Loucy (cell line): ENCODE results near the gene SDHAF2.

Source experiments
- H2AFZ ChIP-seq: fragments of 200-600 bp; sonication (generic); 2 replicates; pipeline ENCODE4 v1.6.0; 2016; ENCODE audit warnings: antibody characterized with exemption, mild to moderate bottlenecking, low read length, moderate library complexity
- H3F3A ChIP-seq: fragments of 200-600 bp; 2 replicates; pipeline ENCODE4 v1.6.0; 2016; ENCODE audit warnings: antibody characterized with exemption, low read depth, mild to moderate bottlenecking
- H3K27me3 ChIP-seq: fragments of 200-600 bp; sonication (generic); 2 replicates; pipeline ENCODE4 v1.6.1; 2014; ENCODE audit warnings: low read length, mild to moderate bottlenecking; ENCODE audit not compliant: insufficient read depth, poor library complexity, severe bottlenecking
- H3K36me3 ChIP-seq: fragments of 200-600 bp; sonication (generic); 2 replicates; pipeline ENCODE4 v1.6.1; 2016; ENCODE audit warnings: low read length; ENCODE audit not compliant: insufficient read depth
- H3K4me1 ChIP-seq: fragments of 200-600 bp; sonication (generic); 2 replicates; pipeline ENCODE4 v1.5.1; 2014; ENCODE audit warnings: low read length, mild to moderate bottlenecking; ENCODE audit not compliant: insufficient read depth, poor library complexity, severe bottlenecking
- H3K4me2 ChIP-seq: fragments of 200-600 bp; sonication (generic); 2 replicates; pipeline ENCODE4 v1.6.0; 2014; ENCODE audit warnings: antibody characterized with exemption, low read length, low read depth, mild to moderate bottlenecking; ENCODE audit not compliant: poor library complexity, severe bottlenecking
- H3K4me3 ChIP-seq: fragments of 200-600 bp; sonication (generic); 2 replicates; pipeline ENCODE4 v1.5.1; 2014; ENCODE audit warnings: low read length, mild to moderate bottlenecking, mixed read lengths; ENCODE audit not compliant: poor library complexity, severe bottlenecking
- H3K79me2 ChIP-seq: fragments of 200-600 bp; sonication (generic); 2 replicates; pipeline ENCODE4 v1.6.1; 2014; ENCODE audit warnings: low read length; ENCODE audit not compliant: insufficient read depth
- H3K9ac ChIP-seq: fragments of 200-600 bp; sonication (generic); 2 replicates; pipeline ENCODE4 v1.6.0; 2014; ENCODE audit warnings: mild to moderate bottlenecking, low read depth, low read length, moderate library complexity; ENCODE audit not compliant: poor library complexity, severe bottlenecking
- H3K9me2 ChIP-seq: fragments of 200-600 bp; sonication (generic); replicated peaks from 2 replicates; pipeline ENCODE4 v1.6.1; 2016; ENCODE audit warnings: low read depth, low read length, mixed read lengths
- H3K9me3 ChIP-seq: fragments of 200-600 bp; sonication (generic); 2 replicates; pipeline ENCODE4 v1.6.1; 2014; ENCODE audit warnings: mild to moderate bottlenecking, antibody characterized with exemption, low read length, low read depth; ENCODE audit not compliant: insufficient read depth
- H4K20me1 ChIP-seq: fragments of 200-600 bp; sonication (generic); 2 replicates; pipeline ENCODE4 v1.6.0; 2014; ENCODE audit warnings: antibody characterized with exemption, low read length, mild to moderate bottlenecking; ENCODE audit not compliant: insufficient read depth, poor library complexity, severe bottlenecking
- EZH2phosphoT487 ChIP-seq: fragments of 200-600 bp; IDR thresholded peaks from 2 replicates; pipeline ENCODE4 v1.6.1; 2018; ENCODE audit warnings: antibody characterized with exemption, mild to moderate bottlenecking, moderate library complexity, borderline replicate concordance
- TF ChIP-seq, protein P1 (sequence below): fragments of 200-600 bp; sonication (generic); conservative IDR thresholded peaks from 2 replicates; pipeline ENCODE4 v1.5.1; 2014; ENCODE audit warnings: mild to moderate bottlenecking, antibody characterized with exemption, low read length

SDHAF2 gene

DNA sequence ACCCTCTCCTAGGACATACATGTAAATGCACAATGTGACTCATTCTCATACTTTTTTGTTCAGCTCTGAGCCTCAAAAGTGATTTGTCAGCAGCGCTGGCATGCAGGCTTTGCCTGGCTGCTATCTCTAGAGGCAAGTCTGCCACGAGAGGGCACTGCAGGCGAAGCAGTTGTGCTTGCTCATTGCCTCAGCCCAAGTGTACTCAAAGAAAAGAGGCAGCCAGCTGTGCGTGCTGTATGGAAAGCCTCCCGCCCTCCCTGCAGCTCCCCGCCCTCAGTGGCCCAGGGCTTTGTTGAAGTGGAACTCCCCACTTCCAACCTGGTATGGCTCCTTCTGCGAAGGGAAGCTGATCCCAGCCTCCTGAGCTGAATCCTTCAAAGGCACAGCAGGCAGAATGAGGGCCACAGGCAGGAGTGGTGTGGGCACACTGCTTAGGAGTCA lies 16.3 kb downstream of the SDHAF2 start:
- no peak overlapping the region for H3K9ac ChIP-seq
- H3K4me2 ChIP-seq, result no peak overlapping the region

DNA sequence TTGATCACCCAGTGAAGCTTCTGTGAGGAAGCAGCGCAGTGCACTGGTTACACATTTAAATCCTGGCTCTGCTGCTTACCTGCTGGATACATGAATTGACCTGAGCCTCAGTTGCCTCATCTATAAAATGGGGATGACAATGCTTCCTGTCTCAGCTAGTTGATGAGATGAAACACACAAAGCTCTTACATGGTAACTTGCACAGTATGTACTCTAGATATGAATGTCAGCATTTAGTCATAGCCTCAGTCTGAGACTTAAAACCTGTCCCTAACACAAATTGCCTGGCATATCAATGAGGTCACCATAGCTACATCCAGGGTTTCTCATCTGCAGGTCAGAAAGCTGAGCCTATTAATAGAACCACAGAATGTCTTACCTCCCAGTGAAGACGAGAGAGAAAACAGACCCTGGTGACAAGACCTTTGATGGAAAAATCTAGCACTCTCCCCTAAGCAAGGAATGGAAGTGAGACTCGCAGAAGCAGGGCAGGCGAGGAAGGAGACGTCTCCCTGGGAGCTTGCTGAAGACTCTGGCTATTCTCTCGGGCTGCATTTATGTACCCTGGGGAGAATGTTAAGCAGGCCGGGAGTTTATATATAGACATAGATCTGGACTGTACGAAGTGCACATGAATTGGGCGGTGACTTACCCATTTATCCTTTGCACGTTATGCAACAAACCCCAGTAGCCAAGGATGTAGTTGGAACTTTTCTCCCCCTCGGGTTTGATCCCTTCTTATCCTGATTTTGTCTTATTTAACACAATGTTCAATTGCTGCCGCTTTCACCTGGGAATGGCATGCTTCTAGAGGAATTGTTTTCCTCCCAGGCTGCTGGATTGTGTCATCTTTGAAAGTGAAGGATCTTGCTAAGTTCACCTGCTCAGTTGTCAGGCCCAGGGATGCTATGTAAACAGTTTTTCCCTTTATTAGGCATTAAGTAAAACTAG lies 18.0 kb downstream of the SDHAF2 start:
- Histone ChIP-seq H3K4me2 (no peak overlapping the region), H3K9me2 (no peaks in the 10 kb centered on the region), H3K4me1 (no peaks in the 10 kb centered on the region), H3K27me3 (no peaks in the 10 kb centered on the region), H3K9ac (no peak overlapping the region), H3F3A (peaks cover 4% of the 10 kb centered on the region; the same call in 1 of the 2 replicates), H3K9me3 (no peaks in the 10 kb centered on the region), H2AFZ (no peak overlapping the region), H3K36me3 (peaks cover 66% of the 10 kb centered on the region; the same call in 1 of the 2 replicates), H4K20me1 (peaks cover under 1% of the 10 kb centered on the region), H3K4me3 (no peak overlapping the region), H3K79me2 (peaks cover 12% of the 10 kb centered on the region; the same call in 1 of the 2 replicates)
- TF ChIP-seq, protein P1, sequence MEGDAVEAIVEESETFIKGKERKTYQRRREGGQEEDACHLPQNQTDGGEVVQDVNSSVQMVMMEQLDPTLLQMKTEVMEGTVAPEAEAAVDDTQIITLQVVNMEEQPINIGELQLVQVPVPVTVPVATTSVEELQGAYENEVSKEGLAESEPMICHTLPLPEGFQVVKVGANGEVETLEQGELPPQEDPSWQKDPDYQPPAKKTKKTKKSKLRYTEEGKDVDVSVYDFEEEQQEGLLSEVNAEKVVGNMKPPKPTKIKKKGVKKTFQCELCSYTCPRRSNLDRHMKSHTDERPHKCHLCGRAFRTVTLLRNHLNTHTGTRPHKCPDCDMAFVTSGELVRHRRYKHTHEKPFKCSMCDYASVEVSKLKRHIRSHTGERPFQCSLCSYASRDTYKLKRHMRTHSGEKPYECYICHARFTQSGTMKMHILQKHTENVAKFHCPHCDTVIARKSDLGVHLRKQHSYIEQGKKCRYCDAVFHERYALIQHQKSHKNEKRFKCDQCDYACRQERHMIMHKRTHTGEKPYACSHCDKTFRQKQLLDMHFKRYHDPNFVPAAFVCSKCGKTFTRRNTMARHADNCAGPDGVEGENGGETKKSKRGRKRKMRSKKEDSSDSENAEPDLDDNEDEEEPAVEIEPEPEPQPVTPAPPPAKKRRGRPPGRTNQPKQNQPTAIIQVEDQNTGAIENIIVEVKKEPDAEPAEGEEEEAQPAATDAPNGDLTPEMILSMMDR, result no peak
- no peak for TF ChIP-seq EZH2phosphoT487

More for the DNA sequence above, 16.3 kb downstream of the SDHAF2 start:
- Histone ChIP-seq H3K4me1 (no peaks in the 10 kb centered on the region), H3K36me3 (peaks cover 69% of the 10 kb centered on the region; the same call in 1 of the 2 replicates), H3K9me3 (no peaks in the 10 kb centered on the region), H3K27me3 (no peaks in the 10 kb centered on the region), H3K79me2 (peaks cover 27% of the 10 kb centered on the region; the same call in 1 of the 2 replicates), H2AFZ (no peak overlapping the region), H3K4me3 (no peak overlapping the region), H3F3A (peaks cover 4% of the 10 kb centered on the region; the same call in 1 of the 2 replicates), H4K20me1 (peaks cover 8% of the 10 kb centered on the region), H3K9me2 (no peaks in the 10 kb centered on the region)
- no peak for TF ChIP-seq EZH2phosphoT487
- TF ChIP-seq, protein P1, result peak; percentile 69

DNA sequence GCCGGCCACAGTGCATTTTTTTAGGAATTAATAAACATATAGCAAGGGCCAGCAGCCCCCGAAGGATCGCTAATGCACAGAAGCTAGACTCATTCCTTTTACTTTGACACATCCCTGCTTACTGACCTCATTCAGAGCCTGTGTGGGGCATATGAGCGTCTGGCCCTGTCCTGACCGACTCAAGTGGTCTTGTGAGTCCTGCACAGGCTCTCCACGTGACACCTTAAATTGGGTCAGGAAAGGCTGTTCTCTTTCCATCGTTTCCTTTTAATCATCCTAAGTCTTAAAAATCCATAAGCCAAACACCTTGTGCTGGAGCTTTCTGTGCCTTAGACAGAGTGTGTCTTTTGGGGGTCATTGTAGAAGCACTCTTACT lies 18.6 kb downstream of the SDHAF2 start:
- no peaks in the 10 kb centered on the region for H4K20me1 ChIP-seq
- no peak overlapping the region for H3K9ac ChIP-seq
- H3K4me3 ChIP-seq, result no peak overlapping the region
- H2AFZ ChIP-seq, result no peak overlapping the region
- H3K79me2 ChIP-seq, result peaks cover 5% of the 10 kb centered on the region; the same call in 1 of the 2 replicates
- no peaks in the 10 kb centered on the region for H3K9me3 ChIP-seq
- no peak overlapping the region for H3K4me2 ChIP-seq
- H3K9me2 ChIP-seq, result no peaks in the 10 kb centered on the region
- H3K4me1 ChIP-seq, result no peaks in the 10 kb centered on the region
- H3F3A ChIP-seq, result peaks cover 4% of the 10 kb centered on the region; the same call in 1 of the 2 replicates
- no peak for TF ChIP-seq EZH2phosphoT487
- TF ChIP-seq, protein P1, result no peak
- H3K27me3 ChIP-seq, result no peaks in the 10 kb centered on the region
- H3K36me3 ChIP-seq, result peaks cover 61% of the 10 kb centered on the region; the same call in 1 of the 2 replicates
